NCI-H345 (cell line): ENCODE data around the gene DDR1.
"Not testable (repeated sequence)": the region's sequence is repeated elsewhere in the genome, so short reads cannot be mapped to it uniquely, and the experiment has no call there.

Experiments
- DNase-seq: peaks from one replicate; lab custom pipeline; 2025; lab: John Stamatoyannopoulos, UW

The DDR1 gene

GRCh38 chr6:30917487-30917886 is 33.2 kb downstream of the DDR1 start:
- DNase-seq, result no peak

- no peak for DNase-seq
Observed at GRCh38 chr6:30918670-30919069, 34.4 kb downstream of the DDR1 start.

GRCh38 chr6:30922447-30922852 is 38.1 kb downstream of the DDR1 start:
- DNase-seq, result no peak

- not testable (repeated sequence) for DNase-seq
Observed at GRCh38 chr6:30924040-30924627, 39.8 kb downstream of the DDR1 start.

GRCh38 chr6:30926644-30927043 is 42.3 kb downstream of the DDR1 start:
- no peak for DNase-seq

GRCh38 chr6:30927080-30927479 is 42.8 kb downstream of the DDR1 start:
- DNase-seq, result not testable (repeated sequence)

GRCh38 chr6:30928677-30929076 is 44.4 kb downstream of the DDR1 start:
- no peak for DNase-seq

- DNase-seq, result no peak
Observed at GRCh38 chr6:30930506-30930905, 46.2 kb downstream of the DDR1 start.

- no peak for DNase-seq
Observed at GRCh38 chr6:30931272-30931671, 47.0 kb downstream of the DDR1 start.

GRCh38 chr6:30931969-30932645 is 47.8 kb downstream of the DDR1 start, which contains the start of gene SFTA2:
SFTA2 (minus strand) TSS chr6:30932170; CDS start chr6:30932096, 74 bp downstream.
- no peak for DNase-seq

- no peak for DNase-seq
Observed at GRCh38 chr6:30932665-30933365, 48.5 kb downstream of the DDR1 start.

- peak; percentile 53 for DNase-seq
Observed at GRCh38 chr6:30935018-30935417, 50.7 kb downstream of the DDR1 start.

- no peak for DNase-seq
Observed at GRCh38 chr6:30937265-30937664, 52.9 kb downstream of the DDR1 start.

- no peak for DNase-seq
Observed at GRCh38 chr6:30938730-30939129, 54.4 kb downstream of the DDR1 start.

GRCh38 chr6:30939473-30939872 is 55.2 kb downstream of the DDR1 start:
- no peak for DNase-seq

GRCh38 chr6:30940361-30940986 is 56.2 kb downstream of the DDR1 start, which contains the start of gene MUCL3:
MUCL3 (plus strand) TSS chr6:30940973; CDS start chr6:30941000, 27 bp downstream.
- DNase-seq, result no peak

GRCh38 chr6:30942338-30943060 is 58.2 kb downstream of the DDR1 start:
- no peak for DNase-seq

GRCh38 chr6:30944051-30944450 is 59.7 kb downstream of the DDR1 start:
- no peak for DNase-seq

- DNase-seq, result no peak
Observed at GRCh38 chr6:30945281-30945680, 61.0 kb downstream of the DDR1 start.

- DNase-seq, result no peak
Observed at GRCh38 chr6:30947231-30947630, 62.9 kb downstream of the DDR1 start.

- DNase-seq, result no peak
Observed at GRCh38 chr6:30948811-30949210, 64.5 kb downstream of the DDR1 start.
